Caco-2 (cell line): ENCODE results near the gene ZNF467. TPM values are rescaled to one million over a fixed set of nuclear protein-coding genes. Genes with fewer than 3 reads are reported as not detected.

Source experiments
- BruUV-seq: library from RNA; stranded (reverse); fragments of 400-500 nt; replicated peaks from 2 replicates; lab custom pipeline; 2021; lab: Mats Ljungman, UMichigan
- CTCF ChIA-PET: fragments of 300-600 bp; sonication (Branson Sonifier 250); formaldehyde crosslinking; loops from one replicate; lab custom pipeline; 2022; ENCODE audit warnings: antibody characterized with exemption; lab: Charles Lee
- POLR2A ChIA-PET: fragments of 300-600 bp; sonication (Branson Sonifier 250); formaldehyde crosslinking; loops from one replicate; lab custom pipeline; 2022; ENCODE audit warnings: antibody characterized with exemption; lab: Charles Lee
- DNase-seq, 2 experiments: peaks; one replicate each; pipeline versions ENCODE4 v3.0.0 to v3.0.0-alpha.2; 2020 to 2022
- H3K27me3 ChIP-seq: replicated peaks from 2 replicates; pipeline ENCODE4 v1.6.0; 2011; ENCODE audit warnings: low read length; ENCODE audit not compliant: control insufficient read depth, insufficient read depth
- H3K36me3 ChIP-seq: 2 replicates; pipeline ENCODE4 v1.5.1; 2011; ENCODE audit warnings: low read length; ENCODE audit not compliant: control insufficient read depth, insufficient read depth
- H3K4me1 ChIP-seq: fragments of 250-450 bp; sonication (Bioruptor Pico); 2 replicates; pipeline ENCODE4 v1.5.1; 2020; ENCODE audit warnings: mild to moderate bottlenecking
- H3K4me3 ChIP-seq: 2 replicates; pipeline ENCODE4 v1.5.1; 2011; ENCODE audit warnings: low read depth, mild to moderate bottlenecking, control low read depth, low read length
- H3K9me3 ChIP-seq: fragments of 250-450 bp; sonication (Bioruptor Pico); 2 replicates; pipeline ENCODE4 v1.5.1; 2020; ENCODE audit warnings: mild to moderate bottlenecking, moderate library complexity
- H3K27ac Mint-ChIP-seq: one replicate; pipeline ENCODE4 v1.8.0; 2022; ENCODE audit warnings: mixed read lengths; ENCODE audit not compliant: unreplicated experiment
- H3K27me3 Mint-ChIP-seq: one replicate; pipeline ENCODE4 v1.8.0; 2022; ENCODE audit warnings: mixed read lengths; ENCODE audit not compliant: insufficient read depth, unreplicated experiment
- H3K36me3 Mint-ChIP-seq: one replicate; pipeline ENCODE4 v1.8.0; 2022; ENCODE audit warnings: mild to moderate bottlenecking, mixed read lengths; ENCODE audit not compliant: insufficient read depth, unreplicated experiment
- H3K4me1 Mint-ChIP-seq: one replicate; pipeline ENCODE4 v1.8.0; 2022; ENCODE audit warnings: low read depth, mixed read lengths; ENCODE audit not compliant: unreplicated experiment
- H3K4me3 Mint-ChIP-seq: one replicate; pipeline ENCODE4 v1.8.0; 2022; ENCODE audit warnings: mild to moderate bottlenecking, moderate library complexity, mixed read lengths; ENCODE audit not compliant: unreplicated experiment
- H3K9me3 Mint-ChIP-seq: one replicate; pipeline ENCODE4 v1.8.0; 2022; ENCODE audit warnings: mixed read lengths; ENCODE audit not compliant: unreplicated experiment
- intact Hi-C: fragments of 100-400 bp; cut with micrococcal nuclease; formaldehyde crosslinking; loops from one replicate; pipeline ENCODE4 v1.10.0; 2022; ENCODE audit not compliant: unreplicated experiment
- total RNA-seq: library from RNA; stranded (reverse); gene quantifications from 2 replicates; pipeline ENCODE4 v1.2.3, GENCODE V29; 2022
- TF ChIP-seq, protein P1 (sequence below), 2 experiments: fragments of 200-600 bp in 1 of 2; IDR thresholded peaks; 1 replicate in 1 of 2; 2 replicates in 1 of 2; pipeline versions ENCODE4 v1.5.1 to v1.8.0; 2011 to 2022; ENCODE audit warnings: antibody characterized with exemption in 1 of 2, control low read depth in 1 of 2, inconsistent platforms in 1 of 2, low read depth in 1 of 2, low read length in 1 of 2, mild to moderate bottlenecking in 1 of 2, moderate library complexity in 1 of 2; ENCODE audit not compliant: insufficient read depth in 1 of 2, severe bottlenecking in 1 of 2, unreplicated experiment in 1 of 2

The ZNF467 gene
- total RNA-seq, 1 experiment from 2014 or later, result 1.7 TPM

DNA sequence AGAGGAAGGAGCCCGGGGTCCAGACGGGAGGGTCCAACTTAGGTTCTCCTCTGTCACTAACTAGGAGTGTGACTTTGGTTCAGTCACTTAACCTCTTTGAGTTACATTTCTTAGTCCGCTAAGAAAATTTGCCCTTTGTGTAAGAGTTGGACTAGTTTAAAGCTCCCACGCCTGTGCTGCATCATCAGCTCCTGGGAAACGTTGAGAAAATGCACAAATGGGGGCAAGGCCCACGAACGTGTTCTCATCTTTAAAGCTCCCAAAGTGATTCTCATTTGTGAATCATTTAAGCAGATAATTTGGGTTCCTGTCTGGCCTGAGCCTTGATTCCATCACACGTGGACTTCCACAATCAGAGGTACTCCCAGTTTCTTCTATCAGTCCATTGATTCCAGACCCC lies 6.3 kb downstream of the ZNF467 start:
- Mint-ChIP-seq H3K36me3 (no peaks in the 10 kb centered on the region), H3K27ac (no peak overlapping the region), H3K9me3 (no peaks in the 10 kb centered on the region), H3K4me3 (no peak overlapping the region), H3K27me3 (peaks cover 5% of the 10 kb centered on the region), H3K4me1 (peaks cover 6% of the 10 kb centered on the region)
- no peak for DNase-seq
- TF ChIP-seq, protein P1, sequence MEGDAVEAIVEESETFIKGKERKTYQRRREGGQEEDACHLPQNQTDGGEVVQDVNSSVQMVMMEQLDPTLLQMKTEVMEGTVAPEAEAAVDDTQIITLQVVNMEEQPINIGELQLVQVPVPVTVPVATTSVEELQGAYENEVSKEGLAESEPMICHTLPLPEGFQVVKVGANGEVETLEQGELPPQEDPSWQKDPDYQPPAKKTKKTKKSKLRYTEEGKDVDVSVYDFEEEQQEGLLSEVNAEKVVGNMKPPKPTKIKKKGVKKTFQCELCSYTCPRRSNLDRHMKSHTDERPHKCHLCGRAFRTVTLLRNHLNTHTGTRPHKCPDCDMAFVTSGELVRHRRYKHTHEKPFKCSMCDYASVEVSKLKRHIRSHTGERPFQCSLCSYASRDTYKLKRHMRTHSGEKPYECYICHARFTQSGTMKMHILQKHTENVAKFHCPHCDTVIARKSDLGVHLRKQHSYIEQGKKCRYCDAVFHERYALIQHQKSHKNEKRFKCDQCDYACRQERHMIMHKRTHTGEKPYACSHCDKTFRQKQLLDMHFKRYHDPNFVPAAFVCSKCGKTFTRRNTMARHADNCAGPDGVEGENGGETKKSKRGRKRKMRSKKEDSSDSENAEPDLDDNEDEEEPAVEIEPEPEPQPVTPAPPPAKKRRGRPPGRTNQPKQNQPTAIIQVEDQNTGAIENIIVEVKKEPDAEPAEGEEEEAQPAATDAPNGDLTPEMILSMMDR (IDR thresholded peaks at IDR 0.05; ENCODE audit: insufficient read depth in 1 of 2, low read depth in 1 of 2, low read length in 1 of 2, severe bottlenecking in 1 of 2, unreplicated experiment in 1 of 2), result no peak
- H3K27me3 ChIP-seq, result no peaks in the 10 kb centered on the region; the same call in 1 of the 2 replicates
- ChIA-PET POLR2A (interaction anchor here (0.6 kb wide), 1 partner anchor 133 kb away, joined by 3 read pairs; no protein-coding TSS in a partner anchor), CTCF (no interaction called here)
- BruUV-seq, result no TSS peak
- no peaks in the 10 kb centered on the region for H3K36me3 ChIP-seq
- intact Hi-C loops, result no loop called here
- no peaks in the 10 kb centered on the region for H3K9me3 ChIP-seq
- H3K4me1 ChIP-seq, result no peaks in the 10 kb centered on the region
- no peak overlapping the region for H3K4me3 ChIP-seq

GRCh38 chr7:149766135-149766675 lies 7.2 kb downstream of the ZNF467 start:
- Mint-ChIP-seq H3K27ac (no peak overlapping the region), H3K4me1 (peaks cover 6% of the 10 kb centered on the region), H3K9me3 (no peaks in the 10 kb centered on the region), H3K36me3 (no peaks in the 10 kb centered on the region), H3K27me3 (peaks cover 5% of the 10 kb centered on the region), H3K4me3 (no peak overlapping the region)
- DNase-seq, result no peak
- CTCF ChIA-PET, result no interaction called here
- Histone ChIP-seq H3K9me3 (no peaks in the 10 kb centered on the region), H3K27me3 (no peaks in the 10 kb centered on the region; the same call in 1 of the 2 replicates), H3K36me3 (no peaks in the 10 kb centered on the region), H3K4me1 (no peaks in the 10 kb centered on the region), H3K4me3 (no peak overlapping the region)
- TF ChIP-seq, protein P1 (IDR thresholded peaks at IDR 0.05; ENCODE audit: insufficient read depth in 1 of 2, low read depth in 1 of 2, low read length in 1 of 2, severe bottlenecking in 1 of 2, unreplicated experiment in 1 of 2), result no peak
- BruUV-seq, result no TSS peak
- intact Hi-C loops, result no loop called here
- POLR2A ChIA-PET, result interaction anchor here (0.6 kb wide), 2 partner anchors 11 to 133 kb away, joined by 3 to 4 read pairs; no protein-coding TSS in a partner anchor

DNA sequence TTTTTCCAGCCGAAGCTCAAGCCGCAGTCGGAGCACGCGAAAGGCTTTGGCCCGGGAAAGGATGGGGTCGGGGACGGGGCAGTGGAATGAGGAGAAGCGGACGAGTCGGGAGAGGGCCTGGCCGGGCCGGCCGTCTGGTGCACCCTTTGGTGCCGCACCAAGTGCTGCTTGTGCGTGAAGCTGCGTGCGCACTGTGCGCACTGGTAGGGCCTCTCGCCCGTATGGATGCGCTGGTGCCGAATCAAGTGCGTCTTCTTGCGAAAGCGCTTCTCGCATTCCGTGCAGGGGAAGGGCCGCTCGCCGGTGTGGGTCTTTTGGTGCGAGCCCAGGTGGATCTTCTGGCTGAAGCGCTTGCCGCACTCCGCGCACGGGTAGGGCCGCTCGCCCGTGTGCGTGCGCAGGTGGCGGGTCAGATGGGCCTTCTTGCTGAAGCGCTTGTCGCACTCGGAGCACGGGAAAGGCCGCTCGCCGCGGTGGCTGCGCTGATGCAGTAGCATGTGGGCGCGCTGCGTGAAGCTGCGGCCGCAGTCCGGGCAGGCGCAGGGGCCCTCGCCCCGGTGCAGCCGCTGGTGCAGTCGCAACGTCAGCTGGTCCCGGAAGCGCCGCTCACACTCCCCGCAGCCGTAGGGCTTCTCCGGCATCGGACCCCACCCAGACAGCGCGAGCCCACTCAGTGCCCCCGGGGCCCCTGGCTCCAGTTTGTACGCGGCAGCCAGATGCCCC lies 7.8 kb downstream of the ZNF467 start:
- Mint-ChIP-seq H3K4me3 (no peak overlapping the region), H3K27me3 (peaks cover 5% of the 10 kb centered on the region), H3K4me1 (peaks cover 6% of the 10 kb centered on the region), H3K9me3 (no peaks in the 10 kb centered on the region), H3K27ac (no peak overlapping the region), H3K36me3 (no peaks in the 10 kb centered on the region)
- Histone ChIP-seq H3K4me3 (no peak overlapping the region), H3K36me3 (no peaks in the 10 kb centered on the region), H3K27me3 (no peaks in the 10 kb centered on the region; the same call in 1 of the 2 replicates), H3K9me3 (no peaks in the 10 kb centered on the region), H3K4me1 (no peaks in the 10 kb centered on the region)
- no peak for DNase-seq
- ChIA-PET CTCF (no interaction called here), POLR2A (no interaction called here)
- no TSS peak for BruUV-seq
- TF ChIP-seq, protein P1 (IDR thresholded peaks at IDR 0.05; ENCODE audit: insufficient read depth in 1 of 2, low read depth in 1 of 2, low read length in 1 of 2, severe bottlenecking in 1 of 2, unreplicated experiment in 1 of 2), result no peak
- intact Hi-C loops, result no loop called here
